ENCODE results near the gene PLEK.

The PLEK gene

GRCh38 chr2:68325056-68325455, 40.0 kb upstream of the PLEK start:
- H3K4me3 ChIP-seq (ENCODE audit: low read length), result no peak overlapping the region
- no peak for DNase-seq (ENCODE audit: low read depth)
- no peak for TF ChIP-seq CTCF (conservative IDR thresholded peaks at IDR 0.05; ENCODE audit: low read length)

- DNase-seq (ENCODE audit: low read depth), result no peak
- TF ChIP-seq CTCF (conservative IDR thresholded peaks at IDR 0.05; ENCODE audit: low read length), result no peak
- no peak overlapping the region for H3K4me3 ChIP-seq (ENCODE audit: low read length)
These were observed 36.2 kb upstream of the PLEK start for GRCh38 chr2:68328901-68329300.

GRCh38 chr2:68330691-68331090, 34.4 kb upstream of the PLEK start:
- no peak overlapping the region for H3K4me3 ChIP-seq (ENCODE audit: low read length)
- TF ChIP-seq CTCF (conservative IDR thresholded peaks at IDR 0.05; ENCODE audit: low read length), result no peak
- DNase-seq (ENCODE audit: low read depth), result no peak

GRCh38 chr2:68333009-68333408, 32.1 kb upstream of the PLEK start:
- no peak for DNase-seq (ENCODE audit: low read depth)
- no peak for TF ChIP-seq CTCF (conservative IDR thresholded peaks at IDR 0.05; ENCODE audit: low read length)
- no peak overlapping the region for H3K4me3 ChIP-seq (ENCODE audit: low read length)

- TF ChIP-seq CTCF (conservative IDR thresholded peaks at IDR 0.05; ENCODE audit: low read length), result no peak
- no peak for DNase-seq (ENCODE audit: low read depth)
- no peak overlapping the region for H3K4me3 ChIP-seq (ENCODE audit: low read length)
These were observed 31.2 kb upstream of the PLEK start for GRCh38 chr2:68333931-68334330.

GRCh38 chr2:68336192-68336591, 28.9 kb upstream of the PLEK start:
- TF ChIP-seq CTCF (conservative IDR thresholded peaks at IDR 0.05; ENCODE audit: low read length), result no peak
- DNase-seq (ENCODE audit: low read depth), result peak; percentile 54
- no peak overlapping the region for H3K4me3 ChIP-seq (ENCODE audit: low read length)

- no peak for DNase-seq (ENCODE audit: low read depth)
- no peak for TF ChIP-seq CTCF (conservative IDR thresholded peaks at IDR 0.05; ENCODE audit: low read length)
- no peak overlapping the region for H3K4me3 ChIP-seq (ENCODE audit: low read length)
These were observed 24.6 kb upstream of the PLEK start for GRCh38 chr2:68340226-68341061.

Data from AG10803 (cell line).